Stomach (tissue), 4 donors: Measurements from ENCODE around the gene USP7.
"Not testable (repeated sequence)": the region's sequence is repeated elsewhere in the genome, so short reads cannot be mapped to it uniquely, and the experiment has no call there.

Experiments
- EP300 ChIP-seq: sonication (generic); formaldehyde crosslinking; IDR thresholded peaks from one replicate; pipeline ENCODE4 v1.6.1; 2017; ENCODE audit warnings: antibody characterized with exemption
- POLR2A ChIP-seq, 4 donors: fragments of 450-650 bp; IDR thresholded peaks; one replicate each; pipeline ENCODE4 v1.6.1; 2016; ENCODE audit warnings: antibody characterized with exemption in 4 of 4, control low read depth in 2 of 4, mild to moderate bottlenecking in 1 of 4, moderate library complexity in 1 of 4
- POLR2AphosphoS5 ChIP-seq, 3 donors: sonication (generic); formaldehyde crosslinking; IDR thresholded peaks; one replicate each; pipeline ENCODE4 v1.6.1; 2016; ENCODE audit warnings: antibody characterized with exemption in 3 of 3
- TF ChIP-seq, protein P1 (sequence below), 7 experiments: fragments of 450-650 bp in 4 of 7; fragments of 200-600 bp in 3 of 7; sonication (generic) in 3 of 7; IDR thresholded peaks; one replicate each; pipeline ENCODE4 v1.5.1; 2016 to 2019; ENCODE audit warnings: antibody characterized with exemption in 7 of 7, control low read depth in 2 of 7, mild to moderate bottlenecking in 1 of 7

DNA sequence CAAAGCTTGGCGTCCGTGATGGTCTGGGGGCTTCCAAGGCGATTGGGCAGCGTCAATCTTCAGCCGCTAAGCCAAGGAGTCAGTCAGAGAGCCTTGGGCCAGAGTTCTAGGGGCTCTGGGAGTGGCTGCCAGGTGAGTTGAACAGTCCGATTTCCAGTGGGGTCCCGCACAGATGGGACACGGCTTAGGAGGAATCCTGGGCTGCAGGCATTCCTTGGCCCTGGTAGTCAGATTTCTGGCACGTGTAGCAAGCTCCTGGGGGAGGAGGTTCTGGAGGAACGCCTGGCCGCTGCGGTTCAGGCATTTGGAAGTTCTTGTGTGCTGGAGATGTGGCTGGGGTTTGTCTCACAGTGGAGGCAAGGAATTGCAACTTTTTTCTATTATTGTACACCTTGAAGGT, 120.4 kb downstream of the USP7 start:
- TF ChIP-seq, protein P1, sequence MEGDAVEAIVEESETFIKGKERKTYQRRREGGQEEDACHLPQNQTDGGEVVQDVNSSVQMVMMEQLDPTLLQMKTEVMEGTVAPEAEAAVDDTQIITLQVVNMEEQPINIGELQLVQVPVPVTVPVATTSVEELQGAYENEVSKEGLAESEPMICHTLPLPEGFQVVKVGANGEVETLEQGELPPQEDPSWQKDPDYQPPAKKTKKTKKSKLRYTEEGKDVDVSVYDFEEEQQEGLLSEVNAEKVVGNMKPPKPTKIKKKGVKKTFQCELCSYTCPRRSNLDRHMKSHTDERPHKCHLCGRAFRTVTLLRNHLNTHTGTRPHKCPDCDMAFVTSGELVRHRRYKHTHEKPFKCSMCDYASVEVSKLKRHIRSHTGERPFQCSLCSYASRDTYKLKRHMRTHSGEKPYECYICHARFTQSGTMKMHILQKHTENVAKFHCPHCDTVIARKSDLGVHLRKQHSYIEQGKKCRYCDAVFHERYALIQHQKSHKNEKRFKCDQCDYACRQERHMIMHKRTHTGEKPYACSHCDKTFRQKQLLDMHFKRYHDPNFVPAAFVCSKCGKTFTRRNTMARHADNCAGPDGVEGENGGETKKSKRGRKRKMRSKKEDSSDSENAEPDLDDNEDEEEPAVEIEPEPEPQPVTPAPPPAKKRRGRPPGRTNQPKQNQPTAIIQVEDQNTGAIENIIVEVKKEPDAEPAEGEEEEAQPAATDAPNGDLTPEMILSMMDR (IDR thresholded peaks at IDR 0.05), result not testable (repeated sequence)
- TF ChIP-seq POLR2AphosphoS5 (IDR thresholded peaks at IDR 0.05); EP300; POLR2A (IDR thresholded peaks at IDR 0.05): not testable (repeated sequence)
